HCEC 1CT (cell line): ENCODE data around the gene NBEA.

Experiments used
- DNase-seq: peaks from one replicate; pipeline ENCODE4 v3.0.0-alpha.2; 2017

Gene NBEA

GRCh38 chr13:35191883-35192282, 249.8 kb downstream of the NBEA start:
- DNase-seq: no peak

- DNase-seq: no peak
Observed at GRCh38 chr13:35198613-35199200, 256.6 kb downstream of the NBEA start.

GRCh38 chr13:35208587-35208986, 266.5 kb downstream of the NBEA start:
- DNase-seq: no peak

- DNase-seq: no peak
Observed at GRCh38 chr13:35210261-35210660, 268.2 kb downstream of the NBEA start.

- DNase-seq: no peak
Observed at GRCh38 chr13:35211949-35212348, 269.9 kb downstream of the NBEA start.

GRCh38 chr13:35213911-35214310, 271.8 kb downstream of the NBEA start:
- DNase-seq: no peak

GRCh38 chr13:35216131-35216530, 274.1 kb downstream of the NBEA start:
- no peak for DNase-seq

GRCh38 chr13:35219021-35219420, 277.0 kb downstream of the NBEA start:
- no peak for DNase-seq

- DNase-seq: no peak
Observed at GRCh38 chr13:35225159-35225558, 283.1 kb downstream of the NBEA start.

GRCh38 chr13:35225582-35225981, 283.5 kb downstream of the NBEA start:
- no peak for DNase-seq

GRCh38 chr13:35228536-35228935, 286.5 kb downstream of the NBEA start:
- DNase-seq: no peak

- DNase-seq: no peak
Observed at GRCh38 chr13:35231426-35231825, 289.4 kb downstream of the NBEA start.

GRCh38 chr13:35238274-35238673, 296.2 kb downstream of the NBEA start:
- DNase-seq: no peak

GRCh38 chr13:35252536-35253205, 310.6 kb downstream of the NBEA start:
- no peak for DNase-seq

GRCh38 chr13:35255241-35255640, 313.2 kb downstream of the NBEA start:
- DNase-seq: no peak

- no peak for DNase-seq
Observed at GRCh38 chr13:35256459-35257148, 314.5 kb downstream of the NBEA start.

- DNase-seq: no peak
Observed at GRCh38 chr13:35260316-35260715, 318.2 kb downstream of the NBEA start.

- DNase-seq: no peak
Observed at GRCh38 chr13:35266412-35266811, 324.3 kb downstream of the NBEA start.

GRCh38 chr13:35278917-35279316, 336.8 kb downstream of the NBEA start:
- DNase-seq: no peak

GRCh38 chr13:35279500-35279899, 337.4 kb downstream of the NBEA start:
- no peak for DNase-seq

- no peak for DNase-seq
Observed at GRCh38 chr13:35283856-35284255, 341.8 kb downstream of the NBEA start.

- DNase-seq: no peak
Observed at GRCh38 chr13:35285677-35286076, 343.6 kb downstream of the NBEA start.

GRCh38 chr13:35292329-35292728, 350.3 kb downstream of the NBEA start:
- DNase-seq: no peak

- no peak for DNase-seq
Observed at GRCh38 chr13:35293579-35294226, 351.6 kb downstream of the NBEA start.
